GM12878 (cell line): Measurements from ENCODE around the gene SPATA16. TPM values are rescaled to one million over a fixed set of nuclear protein-coding genes. Genes with fewer than 3 reads are reported as not detected.

Experiments
- ATAC-seq: fragments of 200-7000 bp; cut with Tn5 transposase; 3 replicates; pipeline ENCODE4 v1.9.1; 2020; ENCODE audit warnings: mild to moderate bottlenecking, moderate library complexity
- BruUV-seq: library from RNA; stranded (reverse); fragments of 400-500 nt; replicated peaks from 2 replicates; lab custom pipeline; 2021; lab: Mats Ljungman, UMichigan
- CTCF ChIA-PET: fragments of 300-600 bp; sonication (Branson Sonifier 250); formaldehyde crosslinking; extraction: SDS; loops from one replicate; lab custom pipeline; 2021; ENCODE audit warnings: inconsistent platforms; lab: Yijun Ruan, JAX
- POLR2A ChIA-PET: fragments of 350-600 bp; formaldehyde crosslinking; extraction: SDS; loops from one replicate; lab custom pipeline; 2021; ENCODE audit warnings: inconsistent platforms; lab: Charles Lee
- RAD21 ChIA-PET: fragments of 300-600 bp; sonication (Branson Sonifier 250); formaldehyde crosslinking; loops from one replicate; lab custom pipeline; 2023; ENCODE audit warnings: antibody characterized with exemption; ENCODE audit not compliant: unreplicated experiment; lab: Charles Lee
- SMC1A ChIA-PET: fragments of 300-600 bp; sonication (Branson Sonifier 250); formaldehyde crosslinking; loops from one replicate; lab custom pipeline; 2023; ENCODE audit not compliant: unreplicated experiment, uncharacterized antibody; lab: Charles Lee
- DNase-seq: peaks from one replicate; pipeline ENCODE4 v3.0.0-alpha.2; 2011; ENCODE audit warnings: low read depth, low spot score
- FAIRE-seq: peaks from 3 replicates; lab custom pipeline; 2011; peaks lifted over from hg19 to GRCh38; lab: Jason Lieb, UNC
- H2AFZ ChIP-seq: 2 replicates; pipeline ENCODE4 v1.6.0; 2011; ENCODE audit warnings: low read depth, low read length, control low read depth; ENCODE audit not compliant: control insufficient read depth
- H3K27ac ChIP-seq: 2 replicates; pipeline ENCODE4 v1.5.1; 2011; ENCODE audit warnings: control low read depth; ENCODE audit not compliant: control insufficient read depth, insufficient read depth
- H3K27me3 ChIP-seq, 2 experiments: replicated peaks in 1 of 2; 2 replicates each; pipeline versions ENCODE4 v1.6.0 to v1.6.1; 2011; ENCODE audit warnings: low read length in 1 of 2; ENCODE audit not compliant: control insufficient read depth in 2 of 2, insufficient read depth in 2 of 2
- H3K36me3 ChIP-seq, 2 experiments: 2 replicates each; pipeline ENCODE4 v1.5.1; 2011; ENCODE audit warnings: low read length in 1 of 2; ENCODE audit not compliant: control insufficient read depth in 2 of 2, insufficient read depth in 2 of 2
- H3K4me1 ChIP-seq: 2 replicates; pipeline ENCODE4 v1.6.1; 2011; ENCODE audit warnings: mild to moderate bottlenecking, low read length, moderate library complexity, mixed read lengths; ENCODE audit not compliant: control insufficient read depth, insufficient read depth
- H3K4me2 ChIP-seq: 2 replicates; pipeline ENCODE4 v1.6.0; 2011; ENCODE audit warnings: control low read depth; ENCODE audit not compliant: control insufficient read depth, insufficient read depth
- H3K4me3 ChIP-seq: fragments of 200-600 bp; sonication (generic); 2 replicates; pipeline ENCODE4 v1.5.1; 2016
- H3K79me2 ChIP-seq: 2 replicates; pipeline ENCODE4 v1.6.0; 2011; ENCODE audit warnings: low read length; ENCODE audit not compliant: control insufficient read depth, insufficient read depth
- H3K9ac ChIP-seq: 2 replicates; pipeline ENCODE4 v1.8.0; 2011; ENCODE audit warnings: low read length, control low read depth, mixed read lengths; ENCODE audit not compliant: control insufficient read depth, insufficient read depth
- H3K9me3 ChIP-seq: replicated peaks from 3 replicates; pipeline ENCODE4 v1.5.1; 2011; ENCODE audit warnings: mild to moderate bottlenecking, low read length; ENCODE audit not compliant: control insufficient read depth, insufficient read depth
- H4K20me1 ChIP-seq: 2 replicates; pipeline ENCODE4 v1.6.0; 2011; ENCODE audit not compliant: control insufficient read depth, insufficient read depth
- ATF2 ChIP-seq: IDR thresholded peaks from 2 replicates; pipeline ENCODE4 v1.6.1; 2012; ENCODE audit warnings: low read length, inconsistent platforms
- CBX3 ChIP-seq: fragments of 200-600 bp; sonication (generic); IDR thresholded peaks from 2 replicates; pipeline ENCODE4 v1.6.1; 2016; ENCODE audit warnings: low read depth, borderline replicate concordance
- E2F8 ChIP-seq: fragments of 450-650 bp; IDR thresholded peaks from 2 replicates; pipeline ENCODE4 v1.6.1; 2018; ENCODE audit warnings: mild to moderate bottlenecking, low read depth, moderate library complexity; ENCODE audit not compliant: partially characterized antibody
- IKZF1 ChIP-seq: fragments of 450-650 bp; conservative IDR thresholded peaks from 2 replicates; pipeline ENCODE4 v1.6.1; 2017; ENCODE audit warnings: antibody characterized with exemption, mild to moderate bottlenecking
- RB1 ChIP-seq: fragments of 450-650 bp; formaldehyde crosslinking; IDR thresholded peaks from 2 replicates; pipeline ENCODE4 v1.6.1; 2017; ENCODE audit warnings: mild to moderate bottlenecking, borderline replicate concordance
- TCF3 ChIP-seq: IDR thresholded peaks from 2 replicates; pipeline ENCODE4 v1.6.1; 2012; ENCODE audit warnings: low read depth, mild to moderate bottlenecking, low read length, borderline replicate concordance; ENCODE audit not compliant: insufficient read depth
- USF1 ChIP-seq: IDR thresholded peaks from 2 replicates; pipeline ENCODE4 v1.6.1; 2011; ENCODE audit warnings: borderline replicate concordance, low read depth, mild to moderate bottlenecking, moderate library complexity, mixed read lengths, low read length; ENCODE audit not compliant: insufficient read depth; ENCODE audit errors: extremely low read length
- ZBTB4 ChIP-seq: fragments of 450-650 bp; formaldehyde crosslinking; IDR thresholded peaks from 2 replicates; pipeline ENCODE4 v1.4.0; 2022; ENCODE audit warnings: mild to moderate bottlenecking, moderate library complexity
- ZNF24 ChIP-seq: fragments of 450-650 bp; IDR thresholded peaks from 2 replicates; pipeline ENCODE4 v1.6.1; 2017; ENCODE audit warnings: antibody characterized with exemption, mild to moderate bottlenecking
- in situ Hi-C: fragments of 300-500 bp; cut with MboI; formaldehyde crosslinking; loops from 9 replicates; pipeline ENCODE4 v1.14.3; 2018; ENCODE audit warnings: mixed read lengths
- intact Hi-C: fragments of 100-400 bp; cut with micrococcal nuclease; formaldehyde crosslinking; loops from one replicate; pipeline ENCODE4 v1.14.2; 2022; ENCODE audit not compliant: unreplicated experiment
- polyA plus RNA-seq, 11 experiments: library from polyadenylated mRNA; depleted of rRNA in 4 of 11; unstranded in 6 of 11; stranded (reverse) in 5 of 11; fragments of >200 nt; fragmentation: Nextera tagmentation in 4 of 11; fragmentation: Illumina TruSeq in 1 of 11; extraction: Ambion mirVana in 4 of 11; extraction: Trizol in 1 of 11; gene quantifications; 1 replicate in 1 of 11; 2 replicates in 10 of 11; pipeline versions ENCODE4 v1.2.1 to v1.2.3, GENCODE V29; 2011 to 2016; ENCODE audit warnings: inconsistent platforms in 2 of 11, missing spikeins in 2 of 11, low read depth in 1 of 11
- total RNA-seq, 4 experiments: library from RNA; depleted of rRNA in 3 of 4; stranded (reverse); fragments of >200 nt in 3 of 4; fragmentation: Illumina TruSeq in 1 of 4; extraction: Trizol in 1 of 4; gene quantifications; 2 replicates each; pipeline versions ENCODE4 v1.2.1 to v1.2.3, GENCODE V29; 2013 to 2021

SPATA16 gene
- total and polyA plus RNA-seq, 10 of the 15 experiments (the other 5 are each of a cell fraction or from before 2014, with no cell fraction given) = 0.04 TPM; not detected in 9

- TF ChIP-seq E2F8 (no peak), USF1 (no peak), CBX3 (no peak)
- TF ChIP-seq, all 136 proteins: peak for 0
Measured at GRCh38 chr3:172938788-172939187, 202.2 kb downstream of the SPATA16 start (continued).

- CTCF ChIA-PET = no interaction called here
- H3K27me3 ChIP-seq = no peaks in the 10 kb centered on the region
- DNase-seq (no peak), ATAC-seq (no peak), FAIRE-seq (no peak)
- H3K79me2 ChIP-seq = no peaks in the 10 kb centered on the region
- H2AFZ ChIP-seq = no peak overlapping the region
- no peak overlapping the region for H3K9ac ChIP-seq
- no peak overlapping the region for H3K4me2 ChIP-seq
- no TSS peak for BruUV-seq
- RAD21 ChIA-PET = no interaction called here
- SMC1A ChIA-PET = no interaction called here
- no peak overlapping the region for H3K27ac ChIP-seq
- no peaks in the 10 kb centered on the region for H3K36me3 ChIP-seq
- intact Hi-C loops (no loop called here), in situ Hi-C loops (no loop called here)
- POLR2A ChIA-PET = no interaction called here
- no peaks in the 10 kb centered on the region for H3K4me1 ChIP-seq
- no peak overlapping the region for H3K4me3 ChIP-seq
- H3K9me3 ChIP-seq = no peaks in the 10 kb centered on the region
- no peaks in the 10 kb centered on the region for H4K20me1 ChIP-seq
- TF ChIP-seq ZBTB4 (CRISPR knock-in tag) (no peak), RB1 (no peak), ZNF24 (no peak), TCF3 (no peak), ATF2 (no peak), IKZF1 (no peak)
Measured at GRCh38 chr3:172931746-172932285, 209.2 kb downstream of the SPATA16 start.
